NCI-H69 (cell line): ENCODE data around the gene HMGN4.

ENCODE experiments used
- DNase-seq: peaks from one replicate; lab custom pipeline; 2025; lab: John Stamatoyannopoulos, UW

The HMGN4 gene

DNA sequence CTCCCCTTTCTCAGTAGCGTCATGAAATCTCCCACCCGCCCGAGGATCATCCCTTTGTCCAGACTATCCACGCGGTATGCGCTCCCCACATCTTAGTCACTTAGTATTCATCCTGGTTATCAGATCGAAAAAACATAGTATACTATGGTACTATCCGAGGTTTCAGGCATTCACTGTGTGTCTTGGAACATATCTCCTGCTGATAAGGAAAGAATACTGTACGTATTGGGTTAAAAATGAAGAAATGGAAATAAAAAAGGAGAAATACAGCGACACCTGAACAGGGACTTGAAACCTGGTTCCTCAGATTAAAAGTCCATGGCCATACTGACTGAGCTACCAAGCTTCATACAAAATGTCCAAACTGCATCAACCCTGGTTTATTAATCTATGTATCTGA is 14.0 kb downstream of the HMGN4 start:
- DNase-seq, result no peak

- DNase-seq, result peak; percentile 70
Observed at GRCh38 chr6:26552640-26553188, 14.5 kb downstream of the HMGN4 start.

- DNase-seq, result peak; percentile 82
Observed at GRCh38 chr6:26553264-26553634, 15.1 kb downstream of the HMGN4 start.

GRCh38 chr6:26553635-26554446 is 15.7 kb downstream of the HMGN4 start:
- peak; percentile 89 for DNase-seq

DNA sequence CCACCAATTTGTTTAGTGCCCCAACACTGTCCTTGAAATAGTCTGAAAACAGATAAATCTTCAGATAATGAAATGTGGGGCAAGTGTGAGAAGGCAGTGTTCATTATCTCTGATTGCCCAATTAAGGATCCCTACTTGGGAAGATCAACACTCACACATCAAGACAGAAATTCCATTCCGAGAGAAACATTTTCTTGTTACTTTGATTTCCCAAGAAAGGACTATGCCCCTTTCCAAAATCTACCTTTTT is 16.2 kb downstream of the HMGN4 start:
- no peak for DNase-seq

GRCh38 chr6:26554697-26555504 is 16.7 kb downstream of the HMGN4 start:
- peak; percentile 88 for DNase-seq

DNA sequence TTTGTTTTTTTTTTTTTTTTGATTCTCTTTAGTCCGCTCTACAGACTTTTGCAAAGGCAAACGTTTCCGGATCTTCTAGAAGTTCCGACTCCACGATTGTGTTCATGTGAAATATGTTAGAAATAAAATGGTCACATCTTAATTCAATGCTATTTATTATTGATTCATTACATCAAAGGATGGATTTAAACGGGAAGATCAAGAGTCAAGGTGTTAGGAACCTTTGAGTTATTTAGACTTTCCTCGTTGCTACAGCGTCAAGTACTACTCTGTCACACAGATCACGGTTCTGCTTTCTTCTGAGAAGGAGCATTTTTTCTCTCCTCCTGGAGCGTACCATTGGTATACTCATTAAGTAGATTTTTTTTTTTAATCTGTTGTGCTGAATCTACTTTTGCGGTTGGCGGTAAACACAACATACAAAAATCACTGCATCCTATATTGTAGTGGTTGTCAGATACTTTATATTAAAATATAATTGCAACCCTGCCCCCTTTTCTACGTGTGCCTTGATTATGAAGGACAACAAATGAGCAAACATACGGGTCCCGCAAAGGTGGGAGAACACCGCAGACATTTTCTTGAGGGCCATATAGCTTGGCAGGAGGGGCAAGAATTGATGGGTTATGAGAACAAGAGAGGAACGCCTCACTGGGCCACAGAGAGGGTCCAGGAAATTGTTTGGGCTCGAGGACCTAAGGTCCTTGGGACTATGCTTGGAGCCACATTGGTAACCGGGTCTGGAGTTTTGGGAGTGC is 17.5 kb downstream of the HMGN4 start:
- DNase-seq, result peak; percentile 61

GRCh38 chr6:26556263-26557070 is 18.3 kb downstream of the HMGN4 start:
- DNase-seq, result peak; percentile 98

DNA sequence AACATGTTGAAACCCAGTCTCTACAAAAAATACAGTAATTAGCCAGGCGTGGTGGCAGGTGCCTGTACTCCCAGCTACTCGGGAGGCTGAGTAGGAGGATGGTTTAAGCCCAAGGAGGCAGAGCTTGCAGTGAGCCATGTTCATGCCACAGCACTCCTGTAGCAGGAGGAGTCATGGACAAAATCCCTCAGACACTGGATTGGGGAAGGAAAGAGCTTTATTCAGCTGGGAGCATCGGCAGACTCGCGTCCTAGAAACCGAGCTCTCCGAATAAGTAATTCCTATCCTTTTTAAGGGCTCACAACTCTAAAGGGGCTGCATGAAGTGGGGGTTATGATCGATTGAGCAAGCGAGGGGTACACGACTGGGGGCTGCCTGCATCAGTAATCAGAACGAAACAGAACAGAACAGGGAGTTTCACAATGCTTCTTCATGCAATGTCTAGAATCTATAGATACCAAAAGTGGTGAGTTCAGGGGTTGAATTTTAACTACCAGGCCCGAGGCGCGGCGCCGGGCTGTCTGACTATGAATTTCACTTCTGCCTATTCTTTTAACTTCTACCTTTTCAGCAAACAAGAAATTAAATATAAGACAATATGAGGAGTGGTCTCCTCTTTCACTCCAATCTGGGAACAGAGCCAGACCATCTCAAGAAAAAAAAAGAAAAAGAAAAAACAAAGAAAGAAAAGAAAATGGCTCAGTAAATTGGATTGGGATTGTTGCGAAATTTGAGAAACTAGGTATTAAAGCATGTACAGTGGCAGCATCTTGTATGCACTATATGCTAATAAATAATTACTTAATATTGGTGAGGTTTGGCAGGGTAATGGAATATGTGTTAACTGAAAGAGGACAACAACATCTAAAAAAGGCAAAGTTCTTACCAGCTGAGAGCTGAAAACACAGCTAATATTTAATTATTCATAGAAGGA is 23.6 kb downstream of the HMGN4 start:
- peak; percentile 12 for DNase-seq

DNA sequence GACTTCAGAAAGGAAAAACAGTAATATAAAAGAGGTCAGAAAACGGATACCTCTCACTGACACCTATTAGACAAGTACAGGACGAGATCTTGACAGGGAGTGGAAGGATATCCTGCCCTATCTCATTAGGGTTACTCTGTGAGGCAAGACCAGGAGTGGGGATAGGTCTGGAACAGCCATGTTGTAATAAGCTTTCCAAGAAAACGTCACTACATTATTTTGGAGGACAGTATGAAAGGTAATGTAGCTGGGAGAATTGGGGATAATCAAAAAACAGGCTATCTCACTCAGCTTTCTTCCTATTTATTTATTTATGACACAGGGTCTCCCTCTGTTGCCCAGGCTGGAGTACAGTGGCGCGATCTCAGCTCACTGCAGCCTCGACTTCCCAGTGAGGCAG is 25.3 kb downstream of the HMGN4 start:
- DNase-seq, result no peak

- peak; percentile 92 for DNase-seq
Observed at GRCh38 chr6:26568601-26569432, 30.7 kb downstream of the HMGN4 start.

DNA sequence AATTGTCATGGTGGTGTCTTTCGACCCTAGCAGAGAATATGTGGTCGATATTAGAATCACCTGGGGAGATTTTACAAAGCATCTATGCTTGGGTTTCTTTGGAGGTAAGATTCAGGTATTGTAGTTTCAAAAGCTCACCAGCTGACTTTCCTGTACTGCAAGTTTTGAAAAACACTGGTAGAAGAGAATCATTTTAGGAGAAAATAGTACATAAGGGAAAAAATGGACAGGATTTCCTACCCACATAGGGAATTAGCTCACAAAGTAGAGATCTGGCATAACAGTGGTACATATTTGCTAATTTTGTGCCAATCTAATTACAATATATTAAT is 31.2 kb downstream of the HMGN4 start:
- no peak for DNase-seq

- no peak for DNase-seq
Observed at GRCh38 chr6:26570027-26570809, 32.1 kb downstream of the HMGN4 start.

DNA sequence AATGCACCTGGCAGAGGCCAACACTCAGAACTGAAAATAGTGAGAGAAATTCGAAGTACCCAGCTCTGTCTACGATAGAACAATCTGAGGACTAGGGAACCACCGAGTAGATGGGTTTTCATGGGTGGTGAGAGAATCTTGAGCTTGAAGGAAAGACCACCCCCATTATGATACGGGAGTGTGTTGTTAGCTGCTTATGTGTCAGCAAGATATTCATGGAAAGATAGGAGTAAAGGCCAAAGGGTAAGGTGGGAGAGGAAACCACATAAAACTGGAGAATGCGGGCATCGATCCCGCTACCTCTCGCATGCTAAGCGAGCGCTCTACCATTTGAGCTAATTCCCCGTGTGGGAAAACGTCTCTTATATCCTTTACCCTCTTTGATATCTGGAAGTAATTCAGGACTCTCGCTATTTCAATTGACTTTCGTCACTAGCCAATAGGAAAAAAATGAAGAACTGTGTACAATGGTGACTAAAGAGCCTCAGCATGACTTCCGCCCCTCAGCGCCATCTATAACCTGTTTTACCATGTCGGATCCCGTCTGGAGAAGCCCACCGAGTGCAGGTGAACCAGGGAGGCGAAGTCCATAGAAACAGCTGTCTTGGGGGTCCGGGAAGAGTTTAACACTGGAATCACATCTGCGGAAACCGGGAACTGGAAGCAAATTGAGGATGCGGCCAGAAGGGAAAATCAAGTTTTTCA is 33.6 kb downstream of the HMGN4 start:
- peak; percentile 97 for DNase-seq

GRCh38 chr6:26575494-26575939 is 37.4 kb downstream of the HMGN4 start:
- peak; percentile 66 for DNase-seq

GRCh38 chr6:26576407-26576843 is 38.3 kb downstream of the HMGN4 start:
- peak; percentile 44 for DNase-seq

DNA sequence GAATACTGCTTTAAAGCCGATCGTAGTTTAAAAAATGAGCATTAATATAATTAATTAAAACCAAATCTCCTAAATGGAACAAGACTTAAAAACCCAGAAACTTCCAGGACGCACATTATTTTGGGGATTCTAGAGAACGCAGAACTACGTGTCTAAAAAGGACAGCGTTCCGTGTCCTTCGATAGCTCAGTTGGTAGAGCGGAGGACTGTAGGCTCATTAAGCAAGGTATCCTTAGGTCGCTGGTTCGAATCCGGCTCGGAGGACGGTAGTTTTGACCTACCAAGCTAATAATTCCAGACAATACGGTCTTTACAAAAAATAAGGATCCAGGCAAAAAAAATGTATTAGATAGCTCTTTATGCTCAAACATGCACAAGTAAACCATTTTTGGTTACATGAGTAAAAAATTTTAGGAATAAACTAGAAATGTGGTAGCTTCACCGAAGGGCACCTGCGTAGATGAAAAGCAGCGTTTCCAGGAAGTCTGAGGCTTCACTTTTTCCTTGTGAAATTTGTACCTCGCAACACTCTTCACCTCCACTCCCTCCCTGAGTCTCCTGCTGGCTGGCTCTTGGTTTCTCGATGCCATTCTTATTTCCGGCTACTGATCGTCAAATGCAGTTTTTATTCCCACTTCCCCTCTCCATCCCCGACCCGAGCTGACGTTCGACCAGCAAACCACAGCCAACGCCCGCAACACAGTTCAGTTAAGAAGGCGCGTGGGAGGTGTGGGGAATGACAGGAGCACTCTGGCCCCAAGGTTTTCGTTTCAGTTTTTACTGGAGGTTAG is 39.0 kb downstream of the HMGN4 start:
- DNase-seq, result peak; percentile 87
